ENCODE data around the gene SYCE1. TPM values are rescaled to one million over a fixed set of nuclear protein-coding genes. Genes with fewer than 3 reads are reported as not detected.

SYCE1 gene
- total RNA-seq, 1 donor from 2014 or later = 2.6 TPM

DNA sequence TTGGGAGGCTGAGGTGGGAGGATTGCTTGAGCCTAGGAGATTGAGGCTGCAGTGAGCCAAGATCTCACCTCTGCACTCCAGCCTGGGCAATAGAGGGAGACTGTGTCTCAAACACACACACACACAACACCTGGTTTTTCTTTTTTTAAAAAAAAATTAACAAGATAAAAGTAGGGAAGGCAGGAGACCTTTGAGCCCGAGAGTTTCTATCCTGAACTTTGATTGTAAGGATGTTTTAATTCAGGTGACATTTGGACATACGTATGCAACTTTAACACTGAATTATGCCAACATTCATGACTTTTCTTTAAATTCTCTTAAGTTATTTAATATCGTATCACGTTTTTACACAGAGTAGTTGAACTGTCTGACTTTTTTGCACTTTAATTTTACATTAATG, 49.9 kb downstream of the SYCE1 start:
- DNase-seq (ENCODE audit: low spot score) = no peak

DNA sequence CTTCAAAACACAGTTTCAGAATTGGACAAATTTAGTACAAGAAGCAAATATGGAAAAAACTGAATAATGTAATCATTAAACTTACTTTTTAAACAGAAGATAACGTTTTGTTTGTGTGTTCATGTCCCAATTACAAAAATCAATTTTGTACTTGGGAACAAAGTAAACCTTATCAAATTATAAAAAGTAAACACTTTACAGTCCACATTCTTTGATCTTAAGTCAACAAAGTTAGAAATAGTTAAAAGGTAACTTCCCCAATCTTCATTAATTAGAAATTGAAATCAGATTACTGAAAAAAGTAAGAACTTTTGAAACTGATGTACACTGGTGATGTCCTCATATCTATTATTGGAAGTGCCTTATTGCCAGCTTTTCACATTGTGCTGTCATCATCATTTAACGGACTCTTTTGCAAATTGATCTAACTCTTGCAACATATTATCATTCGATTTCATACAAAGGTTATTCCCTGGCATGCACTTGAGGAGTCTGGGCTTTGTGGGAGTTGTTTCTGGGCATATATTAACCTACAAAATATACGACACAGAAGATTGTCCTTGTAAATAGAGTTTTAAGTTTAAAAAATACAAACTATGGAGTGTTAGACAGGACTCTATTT, 53.4 kb downstream of the SYCE1 start:
- no peak for DNase-seq (ENCODE audit: low spot score)

DNA sequence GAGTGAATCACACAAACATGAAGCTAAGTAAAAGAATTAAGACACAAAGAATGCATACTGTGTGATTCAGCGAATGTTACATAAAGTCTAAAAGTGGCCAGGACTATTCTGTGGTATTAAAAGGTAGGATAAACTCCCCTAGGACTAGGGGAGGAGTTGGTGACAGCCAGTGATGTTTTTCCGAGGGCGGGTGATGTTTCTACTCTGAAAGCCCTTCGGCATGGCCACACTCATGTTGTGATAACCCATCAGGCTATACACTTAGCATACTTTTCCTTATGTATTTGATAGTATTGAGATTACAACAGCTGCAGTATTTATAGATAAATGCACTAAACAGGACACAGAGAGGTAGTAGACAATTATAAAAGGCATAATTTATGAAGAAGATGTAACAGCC, 54.0 kb downstream of the SYCE1 start:
- DNase-seq (ENCODE audit: low spot score) = no peak

DNA sequence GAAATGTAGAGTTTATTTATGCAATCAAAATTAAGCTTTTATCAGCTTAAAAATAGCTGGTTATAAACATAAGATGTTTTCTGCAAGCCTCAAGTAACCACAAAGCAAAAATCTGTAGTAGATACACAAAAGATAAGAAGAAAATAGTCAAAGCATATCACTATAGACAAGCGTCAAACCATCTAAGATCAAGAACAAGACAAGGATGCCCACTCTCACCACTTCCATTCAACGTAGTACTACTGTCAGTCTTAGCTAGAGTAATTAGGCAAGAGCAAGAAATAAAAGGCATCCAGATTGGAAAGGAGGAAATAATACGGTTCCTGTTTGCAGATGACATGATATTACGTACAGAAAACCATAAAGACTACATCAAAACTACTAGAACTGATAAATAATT, 55.7 kb downstream of the SYCE1 start:
- DNase-seq (ENCODE audit: low spot score) = no peak

Other genes starting within 250 kb of the SYCE1 start
- gene CALY, start 228.7 kb downstream of the SYCE1 start, total RNA-seq (ENCODE audit: insufficient read depth, low replicate concordance) = not detected
- not detected for gene PRAP1, start 218.2 kb downstream of the SYCE1 start, total RNA-seq (ENCODE audit: insufficient read depth, low replicate concordance)
- gene FUOM, start 207.6 kb downstream of the SYCE1 start, total RNA-seq (ENCODE audit: insufficient read depth, low replicate concordance) = 3.4 TPM
- 28.2 TPM for gene ECHS1, start 192.2 kb downstream of the SYCE1 start, total RNA-seq (ENCODE audit: insufficient read depth, low replicate concordance)
- 6.3 TPM for gene PAOX, start 186.3 kb downstream of the SYCE1 start, total RNA-seq (ENCODE audit: insufficient read depth, low replicate concordance)
- gene MTG1, start 171.4 kb downstream of the SYCE1 start, total RNA-seq (ENCODE audit: insufficient read depth, low replicate concordance) = 40.4 TPM
- gene SPRN, start 141.0 kb downstream of the SYCE1 start, total RNA-seq (ENCODE audit: insufficient read depth, low replicate concordance) = 0.96 TPM
- gene SCART1, start 111.6 kb downstream of the SYCE1 start, total RNA-seq (ENCODE audit: insufficient read depth, low replicate concordance) = 2.9 TPM
- 0.72 TPM for gene CYP2E1, start 38.2 kb downstream of the SYCE1 start, total RNA-seq (ENCODE audit: insufficient read depth, low replicate concordance)
- 1.2 TPM for gene FRG2B, start 61.2 kb upstream of the SYCE1 start, total RNA-seq (ENCODE audit: insufficient read depth, low replicate concordance)

Data from umbilical cord (tissue), 2 donors.